HuH-7.5 (cell line): Measurements from ENCODE around the gene DCX.

Experiments
- DNase-seq: peaks from one replicate; pipeline ENCODE4 v3.0.0; 2011; ENCODE audit warnings: low spot score

The DCX gene

GRCh38 chrX:111309083-111309482 lies 102.9 kb downstream of the DCX start:
- DNase-seq: no peak

GRCh38 chrX:111308039-111308438 lies 104.0 kb downstream of the DCX start:
- DNase-seq: no peak

GRCh38 chrX:111302284-111302683 lies 109.7 kb downstream of the DCX start:
- no peak for DNase-seq

- no peak for DNase-seq
These were observed 123.2 kb downstream of the DCX start for GRCh38 chrX:111288841-111289240.

GRCh38 chrX:111284631-111285293 lies 127.2 kb downstream of the DCX start:
- DNase-seq: no peak

- no peak for DNase-seq
These were observed 128.5 kb downstream of the DCX start for GRCh38 chrX:111283446-111283845.

- no peak for DNase-seq
These were observed 129.0 kb downstream of the DCX start for GRCh38 chrX:111282991-111283390.

- DNase-seq: no peak
These were observed 129.9 kb downstream of the DCX start for GRCh38 chrX:111282139-111282538.

GRCh38 chrX:111270339-111270738 lies 141.7 kb downstream of the DCX start, which contains the start of gene CAPN6:
Gene CAPN6 (minus strand): TSS chrX:111270483. CDS start chrX:111263936, 6,547 bp downstream.
- no peak for DNase-seq

- DNase-seq: no peak
These were observed 143.5 kb downstream of the DCX start for GRCh38 chrX:111268506-111268905.

GRCh38 chrX:111265486-111265885 lies 146.5 kb downstream of the DCX start:
- no peak for DNase-seq

GRCh38 chrX:111264385-111264784 lies 147.6 kb downstream of the DCX start:
- DNase-seq: no peak

- DNase-seq: no peak
These were observed 149.9 kb downstream of the DCX start for GRCh38 chrX:111262086-111262485.

- no peak for DNase-seq
These were observed 151.5 kb downstream of the DCX start for GRCh38 chrX:111260451-111260850.

- DNase-seq: no peak
These were observed 152.4 kb downstream of the DCX start for GRCh38 chrX:111259559-111259958.

GRCh38 chrX:111257733-111258132 lies 154.3 kb downstream of the DCX start:
- no peak for DNase-seq

- no peak for DNase-seq
These were observed 156.9 kb downstream of the DCX start for GRCh38 chrX:111254896-111255693.

GRCh38 chrX:111244235-111244750 lies 167.7 kb downstream of the DCX start:
- no peak for DNase-seq
